HG03064 (cell line): Measurements from ENCODE around the gene UQCC2.

Source experiments
- ATAC-seq: cut with Tn5 transposase; IDR thresholded peaks from one replicate; pipeline ENCODE4 v1.9.1; 2021; ENCODE audit warnings: low read depth; ENCODE audit not compliant: unreplicated experiment

The UQCC2 gene

GRCh38 chr6:33711140-33712129 is at the start of gene UQCC2:
Gene UQCC2 (minus strand): TSS chr6:33711700. CDS start chr6:33711686, 14 bp downstream.
- ATAC-seq = peak; percentile 63

- no peak for ATAC-seq
These were observed 48.6 kb upstream of the UQCC2 start for GRCh38 chr6:33759887-33760629.

- no peak for ATAC-seq
These were observed 47.3 kb upstream of the UQCC2 start for GRCh38 chr6:33758815-33759216.

- ATAC-seq = no peak
These were observed 46.4 kb upstream of the UQCC2 start for GRCh38 chr6:33757906-33758305.

- ATAC-seq = no peak
These were observed 45.6 kb upstream of the UQCC2 start for GRCh38 chr6:33757113-33757512.

- no peak for ATAC-seq
These were observed 44.9 kb upstream of the UQCC2 start for GRCh38 chr6:33756211-33756954.

GRCh38 chr6:33755070-33755869 is 43.8 kb upstream of the UQCC2 start:
- ATAC-seq = no peak

GRCh38 chr6:33754222-33754621 is 42.7 kb upstream of the UQCC2 start:
- no peak for ATAC-seq

GRCh38 chr6:33752646-33753015 is 41.1 kb upstream of the UQCC2 start:
- no peak for ATAC-seq

- no peak for ATAC-seq
These were observed 40.5 kb upstream of the UQCC2 start for GRCh38 chr6:33751771-33752645.

GRCh38 chr6:33750244-33750991 is 38.9 kb upstream of the UQCC2 start:
- ATAC-seq = no peak

- no peak for ATAC-seq
These were observed 37.9 kb upstream of the UQCC2 start for GRCh38 chr6:33749401-33749800.

GRCh38 chr6:33748841-33749240 is 37.3 kb upstream of the UQCC2 start:
- ATAC-seq = no peak

GRCh38 chr6:33747823-33748222 is 36.3 kb upstream of the UQCC2 start:
- ATAC-seq = no peak

- ATAC-seq = no peak
These were observed 35.2 kb upstream of the UQCC2 start, which contains the start of gene IP6K3 for GRCh38 chr6:33746651-33747100. Gene IP6K3 (minus strand): TSS chr6:33746905. CDS start chr6:33735476, 11,429 bp downstream.

GRCh38 chr6:33746036-33746600 is 34.6 kb upstream of the UQCC2 start:
- ATAC-seq = no peak

GRCh38 chr6:33745548-33745947 is 34.0 kb upstream of the UQCC2 start:
- ATAC-seq = no peak
